Head of caudate nucleus (tissue), 42 donors: ENCODE data around the gene HAP1.
A peak's percentile ranks its signal among the peaks of the same experiment; 100 is the strongest.

Experiments used
- DNase-seq, 42 donors: peaks; one replicate each; pipeline versions ENCODE4 v3.0.0 to v3.0.0-alpha.2; 2020 to 2021; ENCODE audit warnings: mixed read lengths in 7 of 42
- intact Hi-C: fragments of 100-400 bp; cut with DNase I; formaldehyde crosslinking; loops from one replicate; pipeline ENCODE4 v1.15.0; 2022

Gene HAP1

DNA sequence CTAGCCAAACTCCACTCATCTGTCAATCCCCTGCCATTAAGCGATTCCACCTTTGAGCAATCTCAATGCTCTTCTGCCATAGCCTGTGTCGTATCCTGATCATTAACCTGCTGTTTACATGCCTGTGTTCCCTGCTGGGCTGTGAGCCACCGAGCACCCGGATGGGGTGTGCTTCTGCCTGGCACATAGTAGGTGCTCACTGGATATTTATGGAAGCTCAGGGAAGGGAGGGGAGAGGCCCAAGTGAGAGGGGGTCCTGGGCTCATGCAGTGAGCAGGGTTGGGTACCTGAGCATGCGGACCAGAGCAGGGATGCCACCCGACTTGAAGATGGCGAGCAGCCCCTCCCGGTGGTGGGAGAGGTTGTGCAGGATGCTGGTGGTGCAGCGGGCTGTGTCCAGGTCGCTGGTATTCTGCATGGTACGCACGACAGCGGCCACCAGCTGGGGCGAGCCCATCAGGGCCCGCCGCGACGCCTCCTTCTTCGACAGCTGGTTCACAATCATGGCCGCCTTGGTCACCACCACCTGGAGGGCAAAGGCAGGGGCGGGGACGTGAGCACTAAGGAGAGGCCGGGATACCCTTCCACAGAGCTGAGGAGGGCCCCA lies 34.3 kb upstream of the HAP1 start:
- intact Hi-C loops, result no loop called here
- no peak for DNase-seq

DNA sequence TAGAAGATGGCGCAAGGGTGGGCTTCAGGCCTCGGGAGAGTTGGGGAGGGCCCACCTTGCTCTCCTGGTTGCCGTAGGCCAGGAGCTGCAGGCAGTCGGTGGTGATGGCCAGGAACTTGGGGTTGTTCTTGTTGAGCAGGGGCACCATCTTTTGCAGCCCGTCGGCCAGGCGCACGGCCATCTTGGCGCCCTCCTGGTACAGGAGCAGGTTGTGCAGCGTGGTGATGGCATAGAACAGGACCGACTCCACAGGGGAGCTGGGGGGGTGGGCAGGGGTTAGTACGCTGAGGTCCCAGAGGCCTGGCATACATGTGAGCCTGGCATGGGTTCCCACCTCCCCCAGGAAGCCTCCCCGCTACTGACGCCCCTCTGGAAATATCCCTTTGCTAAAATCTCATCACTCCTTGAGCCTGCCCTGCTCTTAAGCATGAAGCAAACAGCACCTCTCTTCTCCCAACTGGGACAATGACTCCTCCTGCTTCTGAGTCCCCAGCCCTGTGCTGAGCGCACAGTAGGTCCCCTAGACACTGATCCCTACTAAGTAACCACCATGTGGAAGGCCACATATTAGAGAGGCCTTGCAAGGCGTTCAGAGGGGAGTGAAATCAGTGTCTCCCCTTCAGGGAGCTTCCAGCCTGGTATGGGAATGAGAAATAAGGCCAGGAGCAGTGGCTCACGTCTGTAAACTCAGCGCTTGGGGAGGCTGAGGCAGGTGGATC lies 33.0 kb upstream of the HAP1 start:
- intact Hi-C loops, result no loop called here
- DNase-seq, result no peak

DNA sequence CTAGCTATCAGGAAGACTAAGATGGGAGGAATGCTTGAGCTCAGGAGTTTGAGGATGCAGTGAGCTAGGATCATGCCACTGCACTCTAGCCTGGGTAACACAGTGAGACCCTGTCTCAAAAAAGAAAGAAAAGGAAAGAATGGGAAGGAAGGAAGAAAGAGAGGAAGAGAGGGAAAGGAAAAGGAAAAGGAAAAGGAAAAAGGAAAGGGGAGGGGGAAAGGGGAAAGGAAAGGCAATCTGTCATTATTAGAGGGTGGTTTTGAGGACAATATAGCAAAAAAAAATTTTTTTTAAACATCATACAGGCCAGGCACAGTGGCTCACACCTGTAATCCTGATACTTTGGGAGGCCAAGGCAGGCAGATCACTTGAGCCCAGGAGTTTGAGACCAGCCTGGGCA lies 31.7 kb upstream of the HAP1 start:
- no peak for DNase-seq
- intact Hi-C loops, result no loop called here

DNA sequence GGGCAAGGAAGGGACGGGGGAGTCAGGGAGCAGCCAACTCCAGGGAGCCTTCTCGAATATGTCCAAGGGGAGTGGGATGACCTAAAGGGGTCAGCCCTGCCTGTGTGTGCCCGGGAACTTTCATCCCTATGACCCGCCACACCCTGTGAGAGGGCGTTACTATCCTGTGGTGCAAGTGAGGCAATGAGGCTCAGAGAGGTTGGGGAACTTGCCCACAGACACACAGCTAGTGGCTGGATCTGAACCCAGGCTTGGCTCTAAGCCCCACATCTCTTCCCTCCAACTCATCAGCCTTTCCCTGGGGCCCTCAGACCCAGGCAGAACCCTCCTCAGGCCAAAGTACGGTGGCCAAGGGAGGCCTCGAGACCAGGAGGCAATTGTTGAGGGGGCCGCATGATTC lies 28.9 kb upstream of the HAP1 start:
- intact Hi-C loops, result no loop called here
- no peak for DNase-seq

DNA sequence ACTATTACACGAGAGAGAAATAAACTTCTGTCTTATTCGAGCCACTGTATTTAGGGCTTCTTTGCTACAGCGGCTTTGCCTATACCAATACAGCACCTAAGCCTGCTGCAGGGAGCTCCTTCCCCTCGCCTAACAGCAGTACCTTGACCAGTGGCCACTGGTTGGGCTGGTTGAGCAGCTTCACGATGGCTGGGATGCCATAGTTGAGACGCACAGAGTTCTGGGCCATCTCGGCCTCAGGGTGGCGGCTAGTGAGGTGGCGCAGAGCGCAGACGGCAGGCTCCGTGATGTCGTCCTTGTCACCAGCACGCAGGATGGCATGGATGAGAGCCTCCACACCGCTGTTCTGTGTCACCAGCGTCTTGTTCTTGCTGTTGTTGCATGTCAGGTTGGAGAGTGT lies 28.4 kb upstream of the HAP1 start:
- intact Hi-C loops, result no loop called here
- DNase-seq, result no peak

DNA sequence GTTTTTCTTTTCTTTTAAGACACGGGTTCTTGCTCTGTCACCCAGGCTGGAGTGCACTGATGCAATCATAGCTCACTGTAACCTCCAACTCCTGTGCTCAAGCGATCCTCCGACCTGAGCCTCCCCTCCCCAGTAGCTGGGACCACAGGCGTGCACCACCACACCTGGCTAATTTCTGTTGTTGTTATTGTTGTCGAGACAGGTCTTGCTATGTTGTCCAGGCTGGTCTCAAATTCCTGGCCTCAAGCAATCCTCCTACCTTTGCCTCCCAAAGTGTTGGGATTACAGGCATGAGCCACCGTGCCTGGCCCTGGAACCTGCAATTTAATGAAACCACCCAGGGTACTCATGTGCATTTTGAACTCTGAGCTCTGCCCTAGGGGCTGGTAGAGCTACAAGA lies 27.9 kb upstream of the HAP1 start:
- intact Hi-C loops, result no loop called here
- DNase-seq, result no peak

DNA sequence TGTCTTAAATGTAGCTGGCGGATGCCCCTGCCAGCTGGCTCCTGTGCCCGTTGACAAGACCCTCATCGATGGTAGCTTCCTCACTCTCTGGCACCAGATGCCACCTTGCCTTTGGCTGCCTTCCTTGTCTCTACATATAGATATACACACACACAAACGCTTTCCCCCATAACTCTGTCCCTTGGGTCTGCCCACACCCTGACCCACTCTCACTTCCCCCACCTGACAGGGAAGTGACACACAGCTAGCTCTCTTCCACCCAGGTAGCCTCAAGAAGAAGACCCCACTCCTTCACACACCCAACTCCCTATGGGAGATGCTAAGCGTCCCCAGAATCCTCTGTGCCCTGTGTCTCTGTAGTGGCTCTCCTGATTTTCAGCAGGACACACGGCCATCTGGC lies 26.4 kb upstream of the HAP1 start:
- intact Hi-C loops, result no loop called here
- DNase-seq, result no peak

DNA sequence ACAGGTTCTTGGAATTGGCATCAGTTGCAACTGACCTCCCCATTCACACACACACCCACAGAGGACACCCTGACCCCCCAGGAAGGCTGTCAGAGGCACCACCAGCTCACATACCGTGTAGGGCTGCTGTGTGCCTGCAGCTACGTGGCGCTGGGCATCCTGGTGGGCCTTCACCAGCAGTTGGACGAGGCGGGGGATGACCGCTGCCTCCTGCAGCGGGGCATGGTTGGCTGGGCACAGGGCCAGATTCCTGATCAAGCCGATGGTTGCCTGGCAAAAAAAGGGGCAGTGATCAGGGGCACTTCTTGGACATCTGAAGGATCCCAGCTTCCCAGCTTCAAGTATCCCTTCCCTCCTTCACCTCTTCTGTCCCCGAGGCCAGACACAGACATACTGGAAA lies 24.2 kb upstream of the HAP1 start:
- intact Hi-C loops, result no loop called here
- no peak for DNase-seq

DNA sequence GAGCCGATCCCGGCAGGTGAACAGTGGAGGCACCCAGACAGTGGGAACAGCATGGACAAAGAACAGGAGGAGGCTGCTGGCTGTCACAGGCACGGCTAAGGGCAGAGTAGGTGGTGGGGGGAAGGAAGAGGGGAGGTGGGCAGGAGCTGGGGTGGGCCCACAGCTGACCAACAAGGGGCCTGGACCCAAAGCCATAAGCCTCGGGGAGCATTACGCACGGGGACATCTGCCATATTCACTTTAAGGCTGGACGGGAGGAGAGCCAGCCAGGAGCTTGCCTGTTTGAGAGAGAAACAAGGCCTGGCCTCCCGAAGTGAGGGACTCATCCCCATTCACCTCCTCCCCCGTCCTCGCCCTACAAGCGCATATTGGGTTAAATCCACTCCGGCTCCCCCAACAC lies 19.6 kb upstream of the HAP1 start:
- intact Hi-C loops, result no loop called here
- DNase-seq, result no peak

DNA sequence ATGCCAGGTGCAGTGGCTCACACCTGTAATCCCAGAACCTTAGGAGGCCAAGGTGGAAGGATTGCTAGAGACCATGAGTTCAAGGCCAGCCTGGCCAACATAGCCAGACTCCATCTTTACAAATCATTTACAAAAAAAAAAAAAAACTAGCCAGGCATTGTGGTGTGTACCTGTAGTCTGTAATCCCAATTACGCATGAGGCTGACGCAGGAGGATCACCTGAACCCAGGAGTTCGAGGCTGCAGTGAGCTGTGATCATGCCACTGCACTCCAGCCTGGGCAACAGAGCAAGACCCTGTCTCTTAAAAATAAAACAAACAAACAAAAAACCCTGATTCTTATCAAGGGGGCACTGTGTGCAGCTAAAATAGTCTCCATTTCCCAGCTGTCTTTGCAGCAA lies 16.8 kb upstream of the HAP1 start:
- intact Hi-C loops, result no loop called here
- no peak for DNase-seq

DNA sequence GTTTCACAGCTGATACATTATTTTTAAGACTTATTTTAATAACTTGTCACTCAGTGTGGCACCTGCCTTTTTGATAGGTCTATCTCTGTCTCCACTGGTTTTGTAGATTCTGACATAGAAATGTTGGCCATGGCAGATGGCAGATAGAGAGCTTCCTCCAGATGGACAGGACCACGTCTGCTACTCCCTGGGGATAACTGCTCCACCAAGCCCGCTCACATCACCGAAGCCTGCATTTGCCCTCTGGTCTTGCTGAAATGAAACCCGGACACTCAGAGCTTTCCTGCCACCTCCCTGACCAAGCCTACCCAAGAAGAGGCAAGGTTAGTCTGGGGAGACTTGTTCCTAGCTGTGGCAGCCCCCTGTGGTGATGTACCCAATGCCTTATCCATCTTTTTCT lies 16.4 kb upstream of the HAP1 start:
- DNase-seq, result no peak
- intact Hi-C loops, result no loop called here

DNA sequence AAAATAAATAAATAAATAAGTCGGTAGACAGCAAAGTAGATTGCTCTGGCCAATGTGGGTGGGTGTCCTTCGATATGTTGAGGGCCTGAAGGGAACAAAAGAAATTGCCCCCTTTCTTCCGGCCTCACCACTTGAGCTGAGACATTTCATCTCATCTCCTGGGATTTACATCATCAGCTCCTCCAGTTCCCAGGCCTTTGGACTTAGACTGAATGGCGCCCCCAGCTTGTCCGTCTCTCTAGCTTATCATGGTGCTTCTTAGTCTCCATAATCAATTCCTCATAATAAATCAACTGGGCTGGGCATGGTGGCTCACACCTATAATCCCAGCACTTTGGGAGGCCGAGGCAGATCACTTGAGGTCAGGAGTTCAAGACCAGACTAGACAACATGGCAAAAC lies 13.8 kb upstream of the HAP1 start:
- DNase-seq, result no peak
- intact Hi-C loops, result no loop called here

DNA sequence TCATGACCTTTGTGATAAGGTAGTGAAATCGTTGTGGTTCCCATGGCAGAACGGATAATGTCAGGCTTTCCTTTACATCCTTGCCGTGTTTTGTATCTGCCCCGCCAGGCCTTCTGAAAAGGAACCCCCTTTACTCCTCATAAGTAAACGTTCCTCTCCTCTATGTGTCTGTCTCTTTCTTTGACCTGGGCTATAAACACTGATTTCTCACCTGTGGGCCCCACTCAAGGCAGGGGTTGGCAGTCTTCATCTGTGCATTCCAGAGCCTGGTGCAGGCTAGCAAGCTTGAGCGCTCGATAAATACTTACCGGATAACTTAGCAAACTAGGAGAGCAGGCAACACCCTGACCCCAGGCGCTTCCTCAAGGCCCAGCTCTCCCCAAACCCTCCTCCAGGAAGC lies 7.3 kb upstream of the HAP1 start:
- intact Hi-C loops, result no loop called here
- no peak for DNase-seq

DNA sequence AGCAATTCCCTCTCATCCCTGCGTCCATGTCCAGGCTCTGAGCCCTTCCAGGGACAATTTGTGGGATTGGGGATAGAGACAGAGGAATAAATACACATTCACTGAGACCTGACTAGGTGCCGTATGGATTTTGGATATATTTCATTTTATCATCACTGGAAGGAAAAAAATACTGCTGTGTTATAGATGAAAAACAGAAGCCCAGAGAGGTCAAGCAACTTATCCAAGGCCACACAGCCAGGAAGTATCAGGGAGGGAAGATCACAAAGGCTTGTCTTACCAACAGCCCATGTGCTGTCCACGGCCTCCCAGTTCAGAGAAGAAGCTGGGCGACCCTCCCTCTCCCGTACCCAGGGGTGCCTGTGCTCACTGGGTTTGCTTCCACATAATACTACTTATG lies 6.1 kb upstream of the HAP1 start:
- intact Hi-C loops, result no loop called here
- DNase-seq, result no peak

DNA sequence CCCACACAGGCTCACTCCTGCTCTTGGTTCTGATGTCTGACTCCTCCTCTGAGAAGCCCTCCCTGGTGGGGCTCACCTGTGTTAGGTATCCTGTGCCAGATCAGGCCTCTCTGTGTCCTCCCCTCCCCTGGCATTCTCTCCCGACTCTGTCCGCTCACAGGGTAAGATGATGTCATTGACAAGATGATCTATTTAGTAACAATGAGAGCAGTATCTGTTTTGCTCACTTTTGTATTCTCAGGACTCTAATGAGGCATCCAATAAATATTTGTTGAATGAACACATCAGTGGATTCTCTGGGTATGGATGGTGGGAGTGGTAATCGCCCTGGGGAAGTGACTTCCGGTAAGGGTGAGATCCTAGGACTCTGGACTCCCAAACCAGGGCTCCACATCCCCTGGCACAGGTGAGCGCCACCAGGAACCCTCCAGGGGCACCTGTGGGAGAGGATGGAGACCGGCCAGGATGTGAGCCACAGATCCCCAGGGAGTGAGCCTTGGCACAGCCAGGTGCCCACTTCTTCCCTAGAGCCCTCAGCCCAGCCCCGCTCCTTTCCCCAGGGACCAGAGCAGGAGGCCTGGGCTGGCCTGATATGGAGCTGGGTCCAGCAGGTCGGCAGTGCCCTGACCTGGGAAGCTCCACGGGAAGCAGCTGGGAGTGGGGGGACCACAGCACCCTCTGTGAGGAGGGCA lies 5.4 kb upstream of the HAP1 start:
- intact Hi-C loops, result no loop called here
- no peak for DNase-seq

DNA sequence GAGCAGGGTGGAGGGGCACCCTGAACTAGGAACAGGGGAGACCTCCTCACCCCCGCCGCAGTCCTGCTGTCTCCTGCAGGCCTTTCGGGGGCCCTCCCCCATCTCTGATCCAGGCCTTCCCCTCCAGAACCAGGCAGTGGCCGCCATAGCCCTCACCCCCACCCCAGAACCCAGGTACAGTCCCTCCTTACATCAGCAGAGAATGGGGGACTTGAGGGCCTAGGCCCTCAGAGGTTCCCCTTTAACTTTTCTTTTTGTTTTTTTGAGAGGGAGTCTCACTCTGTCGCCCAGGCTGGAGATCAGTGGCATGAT lies 4.3 kb upstream of the HAP1 start:
- no peak for DNase-seq
- intact Hi-C loops, result loop anchor here (1.0 kb wide), 1 partner anchor 63 kb away; no protein-coding TSS in a partner anchor

DNA sequence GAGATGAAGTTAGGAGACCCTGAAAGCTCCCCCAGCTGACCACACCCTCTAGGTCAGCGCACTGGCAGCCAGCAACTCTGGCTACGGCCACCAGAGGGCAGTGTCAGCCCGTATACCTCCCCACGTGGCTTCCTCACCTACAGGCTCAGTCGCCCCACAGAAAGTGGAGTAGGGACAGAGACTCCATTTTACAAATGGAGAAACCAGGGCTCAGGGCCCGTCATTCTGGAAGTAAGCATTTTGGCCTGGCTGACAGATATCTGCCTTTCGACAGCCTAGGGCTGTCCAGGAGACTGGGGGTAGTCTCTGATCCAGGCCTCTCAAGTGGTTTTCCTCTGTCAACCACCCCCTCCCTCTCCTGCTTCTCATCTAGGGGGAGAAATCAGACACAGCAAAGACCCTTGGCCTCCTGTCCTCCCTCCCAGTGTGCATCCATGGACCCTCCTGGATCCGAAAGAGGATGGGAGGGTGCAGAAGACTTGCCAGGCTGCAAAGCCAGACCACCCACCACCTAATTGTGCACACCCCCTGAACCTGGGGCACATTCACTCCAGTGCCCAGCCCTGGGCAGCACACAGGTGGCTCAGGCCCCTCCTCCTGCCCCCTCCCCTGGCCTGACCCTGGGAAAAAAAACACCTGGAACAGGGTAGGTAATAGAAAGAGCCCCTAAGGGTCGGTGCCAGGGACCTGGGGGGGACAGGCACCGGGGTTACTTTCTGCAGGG lies 3.8 kb upstream of the HAP1 start:
- peak; percentile 55 to 94 (median 83) for DNase-seq
- intact Hi-C loops, result loop anchor here (1.0 kb wide), 1 partner anchor 63 kb away; no protein-coding TSS in a partner anchor

DNA sequence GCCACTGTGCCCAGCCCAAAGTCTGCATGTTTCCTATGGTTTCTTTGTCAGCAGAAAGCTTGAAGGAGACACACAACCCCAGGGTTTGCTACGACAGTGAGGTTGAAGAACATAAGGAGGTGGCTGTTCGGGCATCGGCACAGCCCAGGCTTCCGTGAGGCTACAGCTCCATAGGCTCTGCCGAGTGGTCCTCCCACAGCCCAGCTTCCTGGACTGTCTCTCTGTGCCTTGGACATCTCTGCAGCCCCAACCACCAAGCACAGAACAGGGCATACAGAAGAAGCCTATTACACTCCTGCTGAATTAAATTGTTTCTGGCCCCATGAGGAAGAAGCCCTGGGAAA lies 3.2 kb upstream of the HAP1 start:
- DNase-seq, result no peak
- intact Hi-C loops, result loop anchor here (1.0 kb wide), 1 partner anchor 64 kb away; no protein-coding TSS in a partner anchor

DNA sequence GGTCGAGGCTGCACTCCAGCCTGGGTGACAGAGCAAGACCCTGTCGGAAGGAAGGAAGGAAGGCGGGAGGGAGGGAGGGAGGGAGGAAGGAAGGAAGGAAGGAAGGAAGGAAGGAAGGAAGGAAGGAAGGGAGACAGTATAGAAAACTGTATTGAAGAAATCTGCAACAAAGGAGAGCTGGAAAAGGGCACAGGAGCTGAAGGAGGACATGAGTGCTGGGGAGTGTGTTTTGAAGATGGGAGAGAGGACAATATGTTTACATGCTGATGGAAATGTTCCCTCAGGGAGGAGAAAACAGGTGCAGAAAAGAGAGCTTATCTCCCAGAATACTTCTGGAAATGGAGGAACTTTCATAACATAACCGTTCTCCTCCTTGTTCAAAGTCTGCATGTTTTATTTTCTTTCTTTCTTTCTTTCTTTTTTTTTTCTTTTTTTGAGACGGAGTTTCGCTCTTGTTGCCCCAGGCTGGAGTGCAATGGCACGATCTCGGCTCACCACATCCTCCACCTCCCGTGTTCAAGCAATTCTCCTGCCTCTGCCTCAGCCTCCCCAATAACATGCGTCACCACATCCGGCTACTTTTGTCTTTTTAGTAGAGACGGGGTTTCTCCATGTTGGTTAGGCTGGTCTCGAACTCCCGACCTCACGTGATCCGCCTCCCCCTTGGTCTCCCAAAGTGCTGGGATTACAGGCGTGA lies 2.7 kb upstream of the HAP1 start:
- intact Hi-C loops, result no loop called here
- no peak for DNase-seq

DNA sequence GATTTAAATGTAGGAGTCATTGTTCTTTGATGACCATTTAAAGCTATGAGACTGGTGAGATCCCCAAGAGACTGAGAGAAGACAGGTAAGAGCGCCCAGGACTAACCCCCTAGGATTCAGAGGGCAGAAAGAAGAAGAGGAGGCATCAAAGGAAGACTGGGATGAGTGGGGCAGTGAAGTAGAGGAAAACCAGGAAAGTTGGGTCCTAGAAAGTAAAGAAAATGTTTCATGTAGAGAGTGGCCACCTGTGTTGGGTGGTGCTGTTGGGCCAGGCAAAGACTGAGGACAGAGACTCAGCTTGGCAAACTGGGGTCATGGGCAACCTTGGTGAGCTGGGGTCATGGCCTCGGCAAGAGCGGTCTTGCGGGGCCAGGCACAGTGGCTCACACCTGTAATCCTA lies 1.3 kb upstream of the HAP1 start:
- intact Hi-C loops, result no loop called here
- DNase-seq, result no peak
